Right lung (tissue), 5 donors: ENCODE measurements around the gene RGL3. TPM values are rescaled to one million over a fixed set of nuclear protein-coding genes. Genes with fewer than 3 reads are reported as not detected.
A peak's percentile ranks its signal among the peaks of the same experiment; 100 is the strongest.
"Not testable (repeated sequence)": the region's sequence is repeated elsewhere in the genome, so short reads cannot be mapped to it uniquely, and the experiment has no call there.

Experiments
- DNase-seq, 2 donors: peaks; one replicate each; pipeline ENCODE4 v3.0.0-alpha.2; 2013
- polyA plus RNA-seq, 5 donors: library from polyadenylated mRNA; unstranded; fragments of 120-200 nt; gene quantifications; one replicate each; pipeline versions ENCODE4 v1.2.1 to v1.2.3, GENCODE V29; 2013; ENCODE audit warnings: inconsistent platforms in 1 of 5, low replicate concordance in 1 of 5; ENCODE audit not compliant: insufficient read length in 5 of 5, insufficient read depth in 1 of 5

Gene RGL3
- polyA plus RNA-seq, 5 donors, result 39.4 to 57.9 (median 50.5) TPM

- DNase-seq, result peak in 1 of 2 donors; percentile 25
Observed at GRCh38 chr19:11383706-11384048, 35.4 kb downstream of the RGL3 start.

- peak; percentile 17 to 40 for DNase-seq
Observed at GRCh38 chr19:11382898-11383705, 36.0 kb downstream of the RGL3 start.

GRCh38 chr19:11380653-11381537 lies 38.2 kb downstream of the RGL3 start:
- DNase-seq, result peak; percentile 93 to 96

GRCh38 chr19:11379857-11380350 lies 39.2 kb downstream of the RGL3 start:
- no peak for DNase-seq

- DNase-seq, result not testable (repeated sequence)
Observed at GRCh38 chr19:11379269-11379845, 39.8 kb downstream of the RGL3 start.

GRCh38 chr19:11378319-11379189 lies 40.6 kb downstream of the RGL3 start:
- no peak for DNase-seq

- DNase-seq, result no peak
Observed at GRCh38 chr19:11377756-11378155, 41.4 kb downstream of the RGL3 start.

- no peak for DNase-seq
Observed at GRCh38 chr19:11377237-11377636, 41.9 kb downstream of the RGL3 start.

GRCh38 chr19:11375143-11375948 lies 43.8 kb downstream of the RGL3 start:
- no peak for DNase-seq

GRCh38 chr19:11374433-11375142 lies 44.5 kb downstream of the RGL3 start, which contains the start of gene SWSAP1:
Gene SWSAP1 (plus strand): TSS chr19:11374666. CDS start chr19:11374681, 15 bp downstream.
- DNase-seq, result peak; percentile 98 to 99

- no peak for DNase-seq
Observed at GRCh38 chr19:11373885-11374432, 45.2 kb downstream of the RGL3 start.

GRCh38 chr19:11373166-11373884 lies 45.8 kb downstream of the RGL3 start:
- DNase-seq, result peak in 1 of 2 donors; percentile 40

GRCh38 chr19:11370744-11371143 lies 48.4 kb downstream of the RGL3 start:
- no peak for DNase-seq

GRCh38 chr19:11367528-11367927 lies 51.6 kb downstream of the RGL3 start:
- no peak for DNase-seq

- DNase-seq, result no peak
Observed at GRCh38 chr19:11365557-11366117, 53.5 kb downstream of the RGL3 start.

- no peak for DNase-seq
Observed at GRCh38 chr19:11364935-11365334, 54.2 kb downstream of the RGL3 start.

GRCh38 chr19:11364296-11364904 lies 54.7 kb downstream of the RGL3 start:
- DNase-seq, result no peak

- no peak for DNase-seq
Observed at GRCh38 chr19:11363881-11364280, 55.2 kb downstream of the RGL3 start.
